GM19193 (cell line): ENCODE data around the gene UNC13C.

Source experiments
- POLR2A ChIP-seq: IDR thresholded peaks from 4 replicates; pipeline ENCODE4 v1.6.1; 2011; ENCODE audit not compliant: insufficient read depth, insufficient read length; ENCODE audit errors: extremely low read depth

UNC13C gene

GRCh38 chr15:53985562-53985961 lies 7.3 kb downstream of the UNC13C start:
- no peak for TF ChIP-seq POLR2A

GRCh38 chr15:53987480-53987879 lies 9.2 kb downstream of the UNC13C start:
- TF ChIP-seq POLR2A: no peak

DNA sequence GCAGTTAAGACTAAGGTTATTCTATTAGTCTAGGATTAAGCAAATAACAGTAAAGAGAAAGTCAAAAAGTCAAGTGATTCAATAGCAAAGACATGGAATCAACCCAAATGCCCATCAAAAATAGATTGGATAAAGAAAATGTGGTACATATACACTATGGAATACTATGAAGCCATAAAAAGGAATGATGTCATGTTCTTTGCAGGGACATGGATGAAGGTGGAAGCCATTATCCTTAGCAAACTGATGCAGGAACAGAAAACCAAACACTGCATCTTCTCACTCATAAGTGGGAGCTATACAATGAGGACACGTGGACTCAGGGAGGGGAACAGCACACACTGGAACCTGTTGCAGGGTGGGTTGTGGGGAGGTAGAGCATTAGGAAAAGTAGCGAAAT lies 29.0 kb downstream of the UNC13C start:
- TF ChIP-seq POLR2A: no peak

DNA sequence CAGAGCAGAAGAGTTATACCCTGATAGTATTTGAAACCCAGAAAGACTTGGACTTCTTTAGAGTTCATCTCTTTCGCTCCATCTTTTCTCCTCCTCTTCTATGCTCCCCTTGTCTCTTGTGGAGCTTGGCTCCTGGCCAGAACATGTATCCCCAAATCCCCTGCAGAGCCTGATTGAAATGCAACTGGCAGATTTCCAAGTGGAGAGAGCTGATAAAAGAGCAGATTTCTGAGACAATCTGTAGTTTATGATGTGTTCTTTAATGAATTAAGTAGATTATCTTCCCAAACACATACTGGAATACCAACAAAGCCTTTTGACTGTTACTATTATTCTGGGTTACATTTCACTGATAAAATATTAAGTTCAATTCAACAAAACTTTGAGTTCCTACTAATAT lies 33.4 kb downstream of the UNC13C start:
- TF ChIP-seq POLR2A: no peak

DNA sequence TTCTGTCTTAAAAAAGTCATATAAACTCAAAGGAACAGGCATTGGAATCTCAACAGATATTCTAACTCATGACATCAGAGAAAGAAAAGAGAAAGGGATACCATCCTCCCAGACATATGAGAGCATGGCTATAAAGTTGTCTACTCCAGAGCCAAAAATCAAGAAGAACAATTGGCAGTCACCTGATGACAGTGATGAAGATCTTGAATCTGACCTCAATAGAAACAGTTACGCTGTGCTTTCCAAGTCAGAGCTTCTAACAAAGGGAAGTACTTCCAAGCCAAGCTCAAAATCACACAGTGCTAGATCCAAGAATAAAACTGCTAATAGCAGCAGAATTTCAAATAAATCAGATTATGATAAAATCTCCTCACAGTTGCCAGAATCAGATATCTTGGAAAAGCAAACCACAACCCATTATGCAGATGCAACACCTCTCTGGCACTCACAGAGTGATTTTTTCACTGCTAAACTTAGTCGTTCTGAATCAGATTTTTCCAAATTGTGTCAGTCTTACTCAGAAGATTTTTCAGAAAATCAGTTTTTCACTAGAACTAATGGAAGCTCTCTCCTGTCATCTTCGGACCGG lies 35.9 kb downstream of the UNC13C start:
- TF ChIP-seq POLR2A: no peak

DNA sequence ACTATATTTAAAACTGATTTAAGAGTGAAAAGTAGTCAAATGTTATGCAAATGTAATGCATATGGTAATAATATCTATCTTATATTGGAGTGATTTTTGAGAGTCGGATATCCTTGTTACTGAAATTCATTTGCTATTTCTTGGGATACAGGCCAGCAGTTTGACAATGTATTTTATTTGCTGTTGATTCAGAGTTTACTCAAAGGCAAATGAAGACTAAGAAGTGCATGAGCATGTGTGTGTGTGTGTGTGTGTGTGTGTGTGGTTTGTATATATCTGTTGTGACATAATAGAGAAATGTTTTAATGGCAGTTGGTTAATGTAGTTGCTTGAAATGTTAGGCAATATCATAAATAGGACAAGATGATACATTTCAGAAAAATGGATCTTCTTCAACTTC lies 39.0 kb downstream of the UNC13C start:
- no peak for TF ChIP-seq POLR2A

DNA sequence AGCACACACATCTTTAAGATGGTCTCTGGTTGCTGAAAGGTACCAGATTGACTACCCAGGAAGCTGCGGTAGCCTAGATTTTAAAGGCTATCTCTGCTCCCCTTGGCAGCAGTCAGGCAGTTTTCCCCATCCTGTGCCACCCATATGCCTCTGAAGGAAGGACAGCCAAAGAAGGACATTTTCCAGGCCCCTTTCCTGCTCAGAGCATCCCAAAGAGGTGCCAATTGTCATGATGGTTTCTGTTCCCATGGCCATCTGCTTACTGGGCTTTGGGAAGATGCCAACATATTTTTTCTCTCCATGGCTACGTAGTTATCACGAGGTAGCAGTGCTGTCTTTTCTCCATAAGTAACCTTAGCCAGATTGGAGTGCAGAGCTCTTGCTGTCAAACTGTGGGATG lies 39.7 kb downstream of the UNC13C start:
- no peak for TF ChIP-seq POLR2A

DNA sequence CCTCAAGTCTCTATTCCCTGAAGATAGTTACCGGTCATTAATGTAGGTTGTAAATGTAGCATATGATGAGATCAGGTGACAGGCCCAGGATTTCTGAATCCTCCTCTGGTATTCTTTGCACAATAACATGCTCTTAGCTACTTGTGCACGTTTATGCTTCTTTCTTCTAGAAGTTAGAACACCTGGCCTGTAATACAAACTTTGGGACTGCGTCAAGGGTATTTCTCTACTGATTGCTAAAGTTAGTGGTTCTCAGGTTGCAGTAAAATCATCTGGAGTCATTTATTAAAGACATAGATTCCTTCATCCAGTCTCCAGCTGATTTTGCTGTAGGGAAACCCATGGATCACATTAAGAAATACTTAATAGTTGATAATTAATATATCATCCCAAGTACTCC lies 48.0 kb downstream of the UNC13C start:
- no peak for TF ChIP-seq POLR2A

GRCh38 chr15:54026891-54027290 lies 48.6 kb downstream of the UNC13C start:
- TF ChIP-seq POLR2A: no peak

GRCh38 chr15:54029081-54029480 lies 50.8 kb downstream of the UNC13C start:
- TF ChIP-seq POLR2A: no peak

DNA sequence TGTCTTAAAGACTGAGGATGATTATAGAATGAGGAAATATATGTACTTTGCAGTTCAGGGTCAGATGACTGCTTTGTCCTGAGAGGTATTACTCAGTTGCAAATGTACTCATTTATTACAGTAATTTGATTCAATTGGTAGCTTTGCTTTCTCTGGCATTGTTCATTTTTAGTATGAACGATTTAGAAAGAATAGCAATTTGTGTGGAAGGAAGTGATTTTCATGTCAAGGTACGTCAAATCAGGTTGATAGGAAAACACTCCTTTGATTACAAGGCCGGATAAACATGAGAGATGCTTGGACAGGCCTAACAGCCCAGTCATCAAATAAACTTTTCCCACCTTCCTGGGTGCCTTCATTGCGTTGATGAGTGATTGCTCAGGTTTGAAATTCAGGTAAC lies 53.8 kb downstream of the UNC13C start:
- TF ChIP-seq POLR2A: no peak

GRCh38 chr15:54033356-54033860 lies 55.2 kb downstream of the UNC13C start:
- no peak for TF ChIP-seq POLR2A

GRCh38 chr15:54033869-54034458 lies 55.7 kb downstream of the UNC13C start:
- no peak for TF ChIP-seq POLR2A

DNA sequence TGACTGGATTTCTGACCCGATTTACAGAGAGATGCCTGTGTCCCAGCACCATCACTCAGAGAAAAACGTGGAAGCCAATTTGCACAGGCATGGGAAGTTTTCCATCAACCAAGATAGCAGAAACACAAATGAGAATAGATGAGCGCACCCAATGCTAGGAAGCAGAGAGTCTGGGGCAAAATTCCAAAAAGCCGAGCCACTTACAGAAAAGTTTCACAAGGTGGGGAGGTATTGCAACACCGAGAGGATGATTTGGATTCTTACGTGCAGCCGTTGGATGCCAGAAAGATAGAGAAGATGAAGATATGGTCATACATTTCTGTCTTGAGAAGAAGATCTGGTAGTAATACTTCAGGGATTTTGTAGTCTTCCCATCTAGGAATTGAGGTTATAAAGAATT lies 57.4 kb downstream of the UNC13C start:
- TF ChIP-seq POLR2A: no peak

DNA sequence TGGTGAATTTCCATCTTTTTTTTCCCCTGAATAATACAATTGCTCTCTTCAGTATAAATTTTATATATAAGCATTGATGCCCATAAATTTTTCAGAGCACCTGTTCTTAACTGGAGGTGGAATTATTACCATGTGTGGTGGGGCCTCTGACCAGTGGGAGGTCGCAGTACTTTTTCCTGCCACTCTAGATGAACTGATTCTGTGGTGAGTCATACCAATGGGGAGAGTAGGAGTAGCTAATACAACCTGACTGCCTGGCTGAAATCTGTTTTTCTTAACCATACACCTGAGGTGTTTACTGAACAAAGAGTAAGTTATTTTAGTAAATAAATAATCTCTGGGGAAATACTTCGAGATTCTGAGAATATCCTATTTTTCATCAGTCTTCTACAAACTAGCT lies 67.2 kb downstream of the UNC13C start:
- no peak for TF ChIP-seq POLR2A

- TF ChIP-seq POLR2A: no peak
Measured at GRCh38 chr15:54046093-54046492, 67.9 kb downstream of the UNC13C start.

DNA sequence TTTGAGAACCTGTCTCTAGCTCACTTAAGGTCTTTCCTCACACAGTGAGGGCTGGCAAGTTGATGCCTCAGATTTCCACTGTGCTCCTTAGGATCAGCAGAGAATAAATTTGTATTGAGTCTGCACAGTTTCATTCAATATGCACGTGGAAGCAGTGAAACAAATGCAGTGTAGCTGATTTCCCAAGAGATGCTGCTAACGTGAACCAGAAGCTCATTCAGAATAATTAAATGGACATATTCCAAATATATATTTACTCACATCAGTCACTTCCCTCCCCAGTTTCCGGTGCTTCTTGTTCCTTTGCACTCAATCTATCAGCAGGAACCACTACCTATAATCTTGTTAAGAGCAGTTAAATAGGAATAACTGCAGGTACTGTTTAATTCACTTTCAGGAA lies 86.1 kb downstream of the UNC13C start:
- no peak for TF ChIP-seq POLR2A
